HFFc6 (cell line): ENCODE results near the gene CNNM4. TPM values are rescaled to one million over a fixed set of nuclear protein-coding genes. Genes with fewer than 3 reads are reported as not detected.
"Not testable (repeated sequence)": the region's sequence is repeated elsewhere in the genome, so short reads cannot be mapped to it uniquely, and the experiment has no call there.

Source experiments
- DNase-seq: peaks from one replicate; pipeline ENCODE4 v3.0.0-alpha.2; 2018
- H3K27ac Mint-ChIP-seq: 2 replicates; pipeline ENCODE4 v1.8.0; 2020; ENCODE audit warnings: mild to moderate bottlenecking, mixed read lengths
- H3K27me3 Mint-ChIP-seq: 2 replicates; pipeline ENCODE4 v1.8.0; 2021; ENCODE audit warnings: mild to moderate bottlenecking, moderate library complexity, mixed read lengths; ENCODE audit not compliant: insufficient read depth
- H3K36me3 Mint-ChIP-seq: 2 replicates; pipeline ENCODE4 v1.8.0; 2021; ENCODE audit warnings: low read depth, mixed read lengths
- H3K4me1 Mint-ChIP-seq: 2 replicates; pipeline ENCODE4 v1.8.0; 2020; ENCODE audit warnings: low read depth, mixed read lengths
- H3K4me3 Mint-ChIP-seq: 2 replicates; pipeline ENCODE4 v1.8.0; 2020; ENCODE audit warnings: mild to moderate bottlenecking, moderate library complexity, mixed read lengths
- H3K9me3 Mint-ChIP-seq: 2 replicates; pipeline ENCODE4 v1.8.0; 2020; ENCODE audit warnings: mild to moderate bottlenecking, mixed read lengths
- CTCF ChIP-seq: fragments of 200-600 bp; sonication (generic); IDR thresholded peaks from 2 replicates; pipeline ENCODE4 v1.5.0; 2021; ENCODE audit warnings: antibody characterized with exemption, mild to moderate bottlenecking
- total RNA-seq, 6 experiments: library from RNA; stranded (reverse); fragmentation: NEBNext Ultra II Directional; extraction: Animal tissue kit (Norgen Biotek cat#: 25700); gene quantifications; 2 replicates in 1 of 6; 3 replicates in 5 of 6; pipeline ENCODE4 v1.2.3, GENCODE V29; 2021

CNNM4 gene
- total RNA-seq, 6 experiments from 2014 or later: 4.4 to 5.4 (median 5.1) TPM

DNA sequence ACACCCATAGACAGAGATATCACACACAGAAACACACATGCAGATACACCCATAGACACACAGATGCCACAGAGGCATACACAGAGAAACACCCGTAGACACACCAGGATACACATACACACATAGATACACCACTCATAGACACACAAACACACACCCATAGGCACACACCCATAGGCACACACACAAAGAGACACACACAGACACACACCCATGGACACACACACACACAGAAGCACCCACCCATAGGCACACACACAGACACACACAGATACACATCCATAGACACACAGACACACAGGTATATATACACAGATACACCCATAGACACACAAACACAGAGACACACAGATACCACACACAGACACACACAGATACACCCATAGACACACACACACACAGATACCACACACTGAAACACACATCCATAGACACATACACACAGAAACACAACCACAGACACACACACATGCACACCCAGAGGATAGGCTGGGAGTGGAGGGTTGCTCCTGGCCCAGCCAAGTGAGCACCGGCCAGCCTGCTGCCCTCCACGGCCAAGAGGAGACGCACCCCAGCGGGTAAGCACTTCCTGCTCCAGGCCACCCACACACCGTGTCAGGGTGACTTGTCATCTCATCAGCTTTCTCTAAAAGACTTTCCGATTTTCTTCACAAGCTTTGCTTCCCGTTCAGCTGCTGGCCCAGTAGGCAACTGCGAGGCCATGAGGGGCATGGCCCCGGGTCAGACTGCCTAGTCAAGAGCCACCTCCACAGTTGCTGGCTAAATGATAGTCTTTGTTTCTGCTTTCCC is 41.3 kb downstream of the CNNM4 start:
- H3K27ac Mint-ChIP-seq: no peak overlapping the region
- H3K4me1 Mint-ChIP-seq: no peaks in the 10 kb centered on the region
- no peak for DNase-seq
- TF ChIP-seq CTCF: no peak
- H3K4me3 Mint-ChIP-seq: no peak overlapping the region
- H3K9me3 Mint-ChIP-seq: no peaks in the 10 kb centered on the region
- H3K36me3 Mint-ChIP-seq: no peaks in the 10 kb centered on the region
- no peaks in the 10 kb centered on the region for H3K27me3 Mint-ChIP-seq

GRCh38 chr2:96802721-96803120 is 42.0 kb downstream of the CNNM4 start:
- Mint-ChIP-seq H3K36me3 (no peaks in the 10 kb centered on the region), H3K27me3 (no peaks in the 10 kb centered on the region), H3K9me3 (no peaks in the 10 kb centered on the region), H3K27ac (no peak overlapping the region), H3K4me3 (no peak overlapping the region), H3K4me1 (no peaks in the 10 kb centered on the region)
- no peak for DNase-seq
- TF ChIP-seq CTCF: no peak

GRCh38 chr2:96804986-96805385 is 44.3 kb downstream of the CNNM4 start:
- Mint-ChIP-seq H3K4me3 (no peak overlapping the region), H3K4me1 (no peaks in the 10 kb centered on the region), H3K36me3 (no peaks in the 10 kb centered on the region), H3K27me3 (no peaks in the 10 kb centered on the region; the same call in 1 of the 2 replicates), H3K9me3 (no peaks in the 10 kb centered on the region), H3K27ac (no peak overlapping the region)
- no peak for TF ChIP-seq CTCF
- DNase-seq: no peak

DNA sequence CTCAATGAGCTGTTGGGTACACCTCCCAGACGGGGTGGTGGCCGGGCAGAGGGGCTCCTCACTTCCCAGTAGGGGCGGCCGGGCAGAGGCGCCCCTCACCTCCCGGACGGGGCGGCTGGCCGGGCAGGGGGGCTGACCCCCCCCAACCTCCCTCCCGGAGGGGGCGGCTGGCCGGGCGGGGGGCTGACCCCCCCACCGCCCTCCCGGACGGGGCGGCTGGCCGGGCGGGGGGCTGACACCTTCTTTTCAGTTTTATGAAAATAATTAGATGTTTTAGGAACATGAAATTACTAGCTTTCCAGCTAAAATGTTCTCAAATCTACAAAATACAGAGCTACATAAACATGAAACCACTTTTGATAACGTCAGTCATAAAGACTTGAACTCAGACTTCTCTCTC is 45.2 kb downstream of the CNNM4 start:
- not testable (repeated sequence) for H3K4me3 Mint-ChIP-seq, H3K27ac Mint-ChIP-seq, DNase-seq, H3K9me3 Mint-ChIP-seq, H3K36me3 Mint-ChIP-seq, H3K27me3 Mint-ChIP-seq, H3K4me1 Mint-ChIP-seq

GRCh38 chr2:96806468-96807126 is 45.9 kb downstream of the CNNM4 start:
- DNase-seq: no peak
- Mint-ChIP-seq H3K27me3 (no peaks in the 10 kb centered on the region; the same call in 1 of the 2 replicates), H3K36me3 (no peaks in the 10 kb centered on the region), H3K4me3 (no peak overlapping the region), H3K9me3 (no peaks in the 10 kb centered on the region), H3K4me1 (no peaks in the 10 kb centered on the region), H3K27ac (no peak overlapping the region)
- no peak for TF ChIP-seq CTCF

DNA sequence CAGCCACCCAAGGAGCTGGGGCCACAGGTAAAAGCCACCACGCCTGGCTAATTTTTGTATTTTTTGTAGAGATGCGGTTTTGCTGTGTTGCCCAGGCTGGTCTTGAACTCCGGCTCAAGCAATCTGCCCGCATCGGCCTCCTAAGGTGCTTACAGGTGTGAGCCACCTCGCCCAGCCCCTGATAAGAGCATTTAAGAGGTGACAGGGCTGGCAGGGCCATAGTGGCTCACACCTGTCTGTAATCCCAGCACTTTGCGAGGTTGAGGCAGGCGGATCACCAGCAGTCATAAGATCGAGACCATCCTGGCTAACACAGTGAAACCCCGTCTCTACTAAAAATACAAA is 46.4 kb downstream of the CNNM4 start:
- no peaks in the 10 kb centered on the region for H3K36me3 Mint-ChIP-seq
- H3K4me3 Mint-ChIP-seq: no peak overlapping the region
- DNase-seq: no peak
- no peak for TF ChIP-seq CTCF
- H3K27ac Mint-ChIP-seq: no peak overlapping the region
- H3K9me3 Mint-ChIP-seq: no peaks in the 10 kb centered on the region
- H3K27me3 Mint-ChIP-seq: no peaks in the 10 kb centered on the region; the same call in 1 of the 2 replicates
- no peaks in the 10 kb centered on the region for H3K4me1 Mint-ChIP-seq
